Measurements from ENCODE around the gene LDLR.
"Not testable (repeated sequence)": the region's sequence is repeated elsewhere in the genome, so short reads cannot be mapped to it uniquely, and the experiment has no call there.

The LDLR gene

GRCh38 chr19:11073568-11073967, 15.7 kb upstream of the LDLR start:
- no peak for DNase-seq

GRCh38 chr19:11076792-11077191, 12.5 kb upstream of the LDLR start:
- not testable (repeated sequence) for DNase-seq

GRCh38 chr19:11078893-11079292, 10.4 kb upstream of the LDLR start:
- DNase-seq, result no peak

- DNase-seq, result no peak
These were observed 9.3 kb upstream of the LDLR start for GRCh38 chr19:11079999-11080398.

GRCh38 chr19:11087870-11088505, 1.3 kb upstream of the LDLR start:
- DNase-seq, result no peak

- DNase-seq, result no peak
These were observed 583 bp upstream of the LDLR start for GRCh38 chr19:11088506-11089253.

- not testable (repeated sequence) for DNase-seq
These were observed 676 bp downstream of the LDLR start for GRCh38 chr19:11090014-11090263.

- DNase-seq, result peak; percentile 98
These were observed 1.2 kb downstream of the LDLR start for GRCh38 chr19:11090264-11090996.

- no peak for DNase-seq
These were observed 1.9 kb downstream of the LDLR start for GRCh38 chr19:11090997-11091702.

GRCh38 chr19:11091703-11092153, 2.5 kb downstream of the LDLR start:
- peak; percentile 46 for DNase-seq

- DNase-seq, result no peak
These were observed 2.9 kb downstream of the LDLR start for GRCh38 chr19:11092181-11092538.

GRCh38 chr19:11093689-11094238, 4.5 kb downstream of the LDLR start:
- DNase-seq, result no peak

GRCh38 chr19:11094520-11094894, 5.2 kb downstream of the LDLR start:
- DNase-seq, result no peak

GRCh38 chr19:11096210-11096841, 7.1 kb downstream of the LDLR start:
- no peak for DNase-seq

GRCh38 chr19:11097367-11097766, 8.1 kb downstream of the LDLR start:
- not testable (repeated sequence) for DNase-seq

GRCh38 chr19:11098327-11098726, 9.1 kb downstream of the LDLR start:
- DNase-seq, result no peak

GRCh38 chr19:11098861-11099260, 9.6 kb downstream of the LDLR start:
- no peak for DNase-seq

GRCh38 chr19:11100049-11100448, 10.8 kb downstream of the LDLR start:
- no peak for DNase-seq

- no peak for DNase-seq
These were observed 11.8 kb downstream of the LDLR start for GRCh38 chr19:11101057-11101456.

- DNase-seq, result no peak
These were observed 13.7 kb downstream of the LDLR start for GRCh38 chr19:11102944-11103343.

- DNase-seq, result not testable (repeated sequence)
These were observed 14.4 kb downstream of the LDLR start for GRCh38 chr19:11103667-11104066.

- no peak for DNase-seq
These were observed 15.9 kb downstream of the LDLR start for GRCh38 chr19:11105014-11105636.
